SK-N-SH (cell line): ENCODE results near the gene LMBR1. TPM values are rescaled to one million over a fixed set of nuclear protein-coding genes. Genes with fewer than 3 reads are reported as not detected.
A peak's percentile ranks its signal among the peaks of the same experiment; 100 is the strongest.

Experiments used
- CTCF ChIA-PET: fragments of 300-600, 350-600 bp; formaldehyde crosslinking; extraction: SDS; loops from one replicate; lab custom pipeline; 2021; lab: Yijun Ruan, JAX
- POLR2A ChIA-PET: fragments of 350-600 bp; sonication (Branson Sonifier 250); formaldehyde crosslinking; extraction: SDS; loops from one replicate; lab custom pipeline; 2020; ENCODE audit warnings: antibody characterized with exemption, inconsistent platforms; lab: Yijun Ruan, JAX
- DNase-seq: peaks from one replicate; pipeline ENCODE4 v3.0.0; 2012
- H2AFZ ChIP-seq: fragments of 200-600 bp; sonication (generic); 2 replicates; pipeline ENCODE4 v1.8.1; 2016; ENCODE audit warnings: antibody characterized with exemption, mild to moderate bottlenecking, low read depth
- H3F3A ChIP-seq: fragments of 200-600 bp; sonication (generic); replicated peaks from 2 replicates; pipeline ENCODE3; 2016; ENCODE audit warnings: antibody characterized with exemption, mild to moderate bottlenecking; ENCODE audit not compliant: insufficient read depth
- H3K27ac ChIP-seq, 2 experiments: fragments of 200-500 bp in 1 of 2; fragments of 200-600 bp in 1 of 2; sonication (Bioruptor generic) in 1 of 2; sonication (generic), shearing (Covaris generic) in 1 of 2; 2 replicates each; pipeline versions ENCODE4 v1.5.1 to v1.6.1; 2014 to 2016; ENCODE audit warnings: low read depth in 2 of 2, inconsistent platforms in 1 of 2, low read length in 1 of 2, mild to moderate bottlenecking in 1 of 2, mixed read lengths in 1 of 2
- H3K27me3 ChIP-seq: fragments of 200-600 bp; sonication (generic), shearing (Covaris generic); 2 replicates; pipeline ENCODE4 v1.6.1; 2016; ENCODE audit warnings: mixed run types; ENCODE audit not compliant: insufficient read depth
- H3K36me3 ChIP-seq, 2 experiments: fragments of 200-500 bp in 1 of 2; fragments of 200-600 bp in 1 of 2; sonication (Bioruptor generic) in 1 of 2; sonication (generic) in 1 of 2; replicated peaks in 1 of 2; 2 replicates each; pipeline versions ENCODE3 to v1.5.1; 2014 to 2016; ENCODE audit warnings: low read length in 1 of 2, mild to moderate bottlenecking in 1 of 2; ENCODE audit not compliant: insufficient read depth in 2 of 2, control insufficient read depth in 1 of 2
- H3K4me1 ChIP-seq, 2 experiments: fragments of 200-500 bp in 1 of 2; fragments of 200-600 bp in 1 of 2; sonication (Bioruptor generic) in 1 of 2; sonication (generic), shearing (Covaris generic) in 1 of 2; 2 replicates each; pipeline versions ENCODE4 v1.5.1 to v1.6.1; 2014 to 2016; ENCODE audit warnings: low read depth in 1 of 2, low read length in 1 of 2, mixed run types in 1 of 2; ENCODE audit not compliant: insufficient read depth in 2 of 2, control insufficient read depth in 1 of 2
- H3K4me2 ChIP-seq: fragments of 200-600 bp; sonication (generic), shearing (Covaris generic); 2 replicates; pipeline ENCODE4 v1.6.1; 2017; ENCODE audit warnings: mixed run types
- H3K4me3 ChIP-seq, 2 experiments: fragments of 200-500 bp in 1 of 2; fragments of 200-600 bp in 1 of 2; sonication (Bioruptor generic) in 1 of 2; sonication (generic), shearing (Covaris generic) in 1 of 2; 2 replicates each; pipeline versions ENCODE4 v1.5.1 to v1.8.1; 2014 to 2016; ENCODE audit warnings: low read depth in 2 of 2, inconsistent platforms in 1 of 2, low read length in 1 of 2, mild to moderate bottlenecking in 1 of 2, mixed read lengths in 1 of 2, moderate library complexity in 1 of 2
- H3K79me2 ChIP-seq: fragments of 200-600 bp; sonication (generic); 2 replicates; pipeline ENCODE4 v1.8.1; 2017; ENCODE audit warnings: mild to moderate bottlenecking; ENCODE audit not compliant: insufficient read depth
- H3K9ac ChIP-seq: fragments of 200-600 bp; sonication (generic); 2 replicates; pipeline ENCODE4 v1.6.1; 2017; ENCODE audit warnings: mixed run types
- H3K9me2 ChIP-seq: fragments of 200-600 bp; sonication (generic); 2 replicates; pipeline ENCODE4 v1.6.1; 2017; ENCODE audit warnings: mixed run types
- H3K9me3 ChIP-seq: fragments of 200-600 bp; sonication (generic); 2 replicates; pipeline ENCODE4 v1.6.1; 2017; ENCODE audit warnings: mixed run types, mild to moderate bottlenecking, moderate library complexity
- H4K20me1 ChIP-seq: fragments of 200-600 bp; sonication (generic); 2 replicates; pipeline ENCODE4 v1.6.1; 2017; ENCODE audit warnings: mild to moderate bottlenecking, mixed run types; ENCODE audit not compliant: insufficient read depth
- CHD2 ChIP-seq: fragments of 150-350 bp; IDR thresholded peaks from 2 replicates; pipeline ENCODE4 v1.6.1; 2018; ENCODE audit warnings: low read length; ENCODE audit not compliant: partially characterized antibody
- EP300 ChIP-seq, 2 experiments: IDR thresholded peaks; 2 replicates each; pipeline versions ENCODE4 v1.4.0 to v1.6.1; 2012; ENCODE audit warnings: borderline replicate concordance in 1 of 2, low read depth in 1 of 2, low read length in 1 of 2
- EZH2phosphoT487 ChIP-seq: fragments of 200-600 bp; sonication (generic); IDR thresholded peaks from 2 replicates; pipeline ENCODE4 v1.6.1; 2017; ENCODE audit warnings: low read depth, mixed run types, mild to moderate bottlenecking, antibody characterized with exemption, moderate library complexity, borderline replicate concordance
- FOSL2 ChIP-seq: IDR thresholded peaks from 2 replicates; pipeline ENCODE4 v1.4.0; 2012; ENCODE audit warnings: low read depth, mild to moderate bottlenecking, moderate library complexity, borderline replicate concordance
- FOXJ3 ChIP-seq: sonication (generic); formaldehyde crosslinking; IDR thresholded peaks from 2 replicates; pipeline ENCODE4 v1.5.1; 2020; ENCODE audit warnings: mild to moderate bottlenecking, missing genetic modification reagents
- GABPA ChIP-seq: IDR thresholded peaks from 2 replicates; pipeline ENCODE4 v1.4.0; 2012; ENCODE audit warnings: low read depth, mild to moderate bottlenecking
- GATA2 ChIP-seq: sonication (generic); formaldehyde crosslinking; IDR thresholded peaks from 2 replicates; pipeline ENCODE4 v1.5.0; 2020; ENCODE audit warnings: mild to moderate bottlenecking, missing genetic modification reagents
- MAX ChIP-seq: IDR thresholded peaks from 2 replicates; pipeline ENCODE4 v1.4.0; 2012; ENCODE audit warnings: low read depth
- MEF2A ChIP-seq: IDR thresholded peaks from 2 replicates; pipeline ENCODE4 v1.4.0; 2012; ENCODE audit warnings: low read depth, borderline replicate concordance
- NRF1 ChIP-seq: IDR thresholded peaks from 2 replicates; pipeline ENCODE4 v1.6.1; 2012; ENCODE audit warnings: low read depth, mild to moderate bottlenecking, low read length
- PBX3 ChIP-seq: IDR thresholded peaks from 2 replicates; pipeline ENCODE4; 2012
- RAD21 ChIP-seq: IDR thresholded peaks from 2 replicates; pipeline ENCODE4 v1.6.1; 2012; ENCODE audit warnings: mild to moderate bottlenecking, low read length
- SIN3A ChIP-seq: IDR thresholded peaks from 2 replicates; pipeline ENCODE4 v1.6.1; 2012; ENCODE audit warnings: low read depth, mild to moderate bottlenecking, low read length, moderate library complexity, borderline replicate concordance
- TCF12 ChIP-seq: IDR thresholded peaks from 2 replicates; pipeline ENCODE4 v1.4.0; 2012
- USF2 ChIP-seq: fragments of 150-350 bp; IDR thresholded peaks from 2 replicates; pipeline ENCODE4 v1.6.1; 2017; ENCODE audit warnings: antibody characterized with exemption, low read length, low read depth, borderline replicate concordance
- YY1 ChIP-seq: IDR thresholded peaks from 2 replicates; pipeline ENCODE4 v1.4.0; 2012; ENCODE audit warnings: low read depth, mild to moderate bottlenecking
- WGBS: methylation state at CpG from one replicate; pipeline ENCODE4 v1.1.6; 2017; ENCODE audit warnings: low lambda C conversion rate; 5-methylcytosine and 5-hydroxymethylcytosine counted together
- polyA plus RNA-seq, 3 experiments: library from polyadenylated mRNA; depleted of rRNA; stranded (reverse); fragments of >200 nt; gene quantifications; 2 replicates each; pipeline ENCODE4 v1.2.3, GENCODE V29; 2012
- TF ChIP-seq, protein P1 (sequence below): fragments of 200-600 bp; sonication (generic); IDR thresholded peaks from 2 replicates; pipeline ENCODE4 v1.6.1; 2017; ENCODE audit warnings: antibody characterized with exemption, mild to moderate bottlenecking, moderate library complexity

Gene LMBR1
- polyA plus RNA-seq, 1 of the 3 experiments (the other 2 are of a cell fraction), result 24.6 TPM

GRCh38 chr7:156889746-156890145 is 3.2 kb downstream of the LMBR1 start (continued):
- TF ChIP-seq RAD21, result no peak
- no peak for TF ChIP-seq PBX3
- TF ChIP-seq SIN3A, result no peak

- Histone ChIP-seq H3K4me2 (no peak overlapping the region), H3K4me1 (peaks cover 8 to 9% of the 10 kb centered on the region in 2 experiments; a peak in 3 of 4 replicates), H2AFZ (no peak overlapping the region), H3K9me3 (no peaks in the 10 kb centered on the region; the same call in 1 of the 2 replicates), H3K4me3 (no peak overlapping the region), H3K79me2 (peaks cover 79% of the 10 kb centered on the region), H3F3A (peaks cover 8% of the 10 kb centered on the region), H3K9me2 (no peaks in the 10 kb centered on the region), H3K27ac (no peak overlapping the region), H4K20me1 (peaks cover 6% of the 10 kb centered on the region), H3K27me3 (no peaks in the 10 kb centered on the region), H3K36me3 (no peaks in the 10 kb centered on the region), H3K9ac (no peak overlapping the region)
- POLR2A ChIA-PET, result no interaction called here
- CTCF ChIA-PET, result interaction anchor here (0.9 kb wide), 1 partner anchor 46 kb away, joined by 3 read pairs; no protein-coding TSS in a partner anchor
- 0 out of 2 replicates have a peak, but pooled peaks have one; percentile 12 for TF ChIP-seq TCF12
- TF ChIP-seq, protein P1, sequence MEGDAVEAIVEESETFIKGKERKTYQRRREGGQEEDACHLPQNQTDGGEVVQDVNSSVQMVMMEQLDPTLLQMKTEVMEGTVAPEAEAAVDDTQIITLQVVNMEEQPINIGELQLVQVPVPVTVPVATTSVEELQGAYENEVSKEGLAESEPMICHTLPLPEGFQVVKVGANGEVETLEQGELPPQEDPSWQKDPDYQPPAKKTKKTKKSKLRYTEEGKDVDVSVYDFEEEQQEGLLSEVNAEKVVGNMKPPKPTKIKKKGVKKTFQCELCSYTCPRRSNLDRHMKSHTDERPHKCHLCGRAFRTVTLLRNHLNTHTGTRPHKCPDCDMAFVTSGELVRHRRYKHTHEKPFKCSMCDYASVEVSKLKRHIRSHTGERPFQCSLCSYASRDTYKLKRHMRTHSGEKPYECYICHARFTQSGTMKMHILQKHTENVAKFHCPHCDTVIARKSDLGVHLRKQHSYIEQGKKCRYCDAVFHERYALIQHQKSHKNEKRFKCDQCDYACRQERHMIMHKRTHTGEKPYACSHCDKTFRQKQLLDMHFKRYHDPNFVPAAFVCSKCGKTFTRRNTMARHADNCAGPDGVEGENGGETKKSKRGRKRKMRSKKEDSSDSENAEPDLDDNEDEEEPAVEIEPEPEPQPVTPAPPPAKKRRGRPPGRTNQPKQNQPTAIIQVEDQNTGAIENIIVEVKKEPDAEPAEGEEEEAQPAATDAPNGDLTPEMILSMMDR, result no peak
- no peak for DNase-seq
- 65% methylated on average over 1 of the region's 1 CpG for WGBS
These were observed 3.9 kb downstream of the LMBR1 start for GRCh38 chr7:156889089-156889488.

DNA sequence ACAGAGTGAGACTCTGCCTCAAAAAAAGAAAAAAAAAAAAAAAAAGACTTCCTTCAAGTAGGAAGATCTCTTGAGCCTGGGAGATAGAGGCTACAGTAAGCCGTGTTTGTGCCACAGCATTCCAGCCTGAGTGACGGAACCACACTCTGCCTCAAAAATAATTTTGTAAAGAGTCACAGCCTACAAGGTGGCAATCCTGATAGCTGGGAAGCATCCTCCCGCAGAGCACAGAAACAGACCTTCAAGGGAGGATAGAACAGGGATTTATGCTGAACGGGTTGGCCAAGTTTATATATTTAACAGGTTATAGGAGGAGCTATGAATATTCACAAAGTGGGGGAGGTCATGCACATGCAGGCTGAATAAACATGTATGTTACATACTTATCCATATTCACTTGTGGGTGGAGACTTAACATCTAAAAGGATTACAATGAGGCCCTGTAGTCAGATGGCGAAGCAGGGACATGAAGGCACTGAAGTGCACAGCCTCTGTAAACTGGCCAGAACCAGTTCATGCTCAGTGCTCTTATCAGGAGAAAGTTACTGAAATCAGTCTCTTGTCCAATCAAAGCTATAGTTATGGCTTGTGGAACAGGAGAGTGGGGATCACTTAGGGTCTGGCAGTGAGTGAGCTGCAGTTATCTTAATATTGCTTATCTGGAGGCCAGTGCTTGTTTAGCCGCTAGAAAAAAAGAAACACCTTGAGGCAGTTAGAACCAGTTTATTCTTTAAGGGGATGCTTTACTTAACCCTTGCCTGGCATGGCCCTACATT is 6.8 kb downstream of the LMBR1 start:
- no peaks in the 10 kb centered on the region for H3K27me3 ChIP-seq
- no peak overlapping the region for H3K4me3 ChIP-seq
- H3K79me2 ChIP-seq, result peaks cover 96% of the 10 kb centered on the region
- no peaks in the 10 kb centered on the region; the same call in 1 of the 2 replicates for H3K9me3 ChIP-seq
- no peak overlapping the region for H3K4me2 ChIP-seq
- DNase-seq, result peak; percentile 39
- ChIA-PET POLR2A (interaction anchor here (0.9 kb wide), 1 partner anchor 11 kb away, joined by 3 read pairs; no protein-coding TSS in a partner anchor), CTCF (interaction anchor here (1.0 kb wide), 1 partner anchor 9 kb away, joined by 3 read pairs; no protein-coding TSS in a partner anchor)
- H3K9me2 ChIP-seq, result no peaks in the 10 kb centered on the region
- 94% methylated on average over 6 of the region's 6 CpGs for WGBS
- peaks cover under 1 to 2% of the 10 kb centered on the region in 2 experiments; a peak in 1 of 4 replicates for H3K4me1 ChIP-seq
- no peak overlapping the region for H3K27ac ChIP-seq
- H4K20me1 ChIP-seq, result peaks cover 7% of the 10 kb centered on the region
- H2AFZ ChIP-seq, result no peak overlapping the region
- H3K9ac ChIP-seq, result no peak overlapping the region
- no peaks in the 10 kb centered on the region for H3K36me3 ChIP-seq
- no peak for TF ChIP-seq USF2
- no peak for TF ChIP-seq EP300 (IDR thresholded peaks at IDR 0.05; ENCODE audit: borderline replicate concordance in 1 of 2, low read depth in 1 of 2, low read length in 1 of 2)
- no peak for TF ChIP-seq MEF2A
- TF ChIP-seq EZH2phosphoT487, result no peak
- no peak for TF ChIP-seq FOXJ3 (CRISPR knock-in tag)
- TF ChIP-seq TCF12, result no peak
- no peak for TF ChIP-seq GABPA
- no peak for TF ChIP-seq CHD2
- TF ChIP-seq FOSL2, result no peak
- TF ChIP-seq NRF1, result no peak
- no peak for TF ChIP-seq GATA2 (CRISPR knock-in tag)
- TF ChIP-seq YY1, result no peak
- TF ChIP-seq MAX, result no peak
- peaks cover under 1% of the 10 kb centered on the region for H3F3A ChIP-seq
